ENCODE results near the gene WNT11. TPM values are rescaled to one million over a fixed set of nuclear protein-coding genes. Genes with fewer than 3 reads are reported as not detected.
A peak's percentile ranks its signal among the peaks of the same experiment; 100 is the strongest.

WNT11 gene
- total RNA-seq, 1 donor from 2014 or later: 0.26 TPM

- H3K27me3 Mint-ChIP-seq (ENCODE audit: insufficient read depth, low read depth): peaks cover 12% of the 10 kb centered on the region
Measured at GRCh38 chr11:76243957-76244285, 37.6 kb upstream of the WNT11 start.

DNA sequence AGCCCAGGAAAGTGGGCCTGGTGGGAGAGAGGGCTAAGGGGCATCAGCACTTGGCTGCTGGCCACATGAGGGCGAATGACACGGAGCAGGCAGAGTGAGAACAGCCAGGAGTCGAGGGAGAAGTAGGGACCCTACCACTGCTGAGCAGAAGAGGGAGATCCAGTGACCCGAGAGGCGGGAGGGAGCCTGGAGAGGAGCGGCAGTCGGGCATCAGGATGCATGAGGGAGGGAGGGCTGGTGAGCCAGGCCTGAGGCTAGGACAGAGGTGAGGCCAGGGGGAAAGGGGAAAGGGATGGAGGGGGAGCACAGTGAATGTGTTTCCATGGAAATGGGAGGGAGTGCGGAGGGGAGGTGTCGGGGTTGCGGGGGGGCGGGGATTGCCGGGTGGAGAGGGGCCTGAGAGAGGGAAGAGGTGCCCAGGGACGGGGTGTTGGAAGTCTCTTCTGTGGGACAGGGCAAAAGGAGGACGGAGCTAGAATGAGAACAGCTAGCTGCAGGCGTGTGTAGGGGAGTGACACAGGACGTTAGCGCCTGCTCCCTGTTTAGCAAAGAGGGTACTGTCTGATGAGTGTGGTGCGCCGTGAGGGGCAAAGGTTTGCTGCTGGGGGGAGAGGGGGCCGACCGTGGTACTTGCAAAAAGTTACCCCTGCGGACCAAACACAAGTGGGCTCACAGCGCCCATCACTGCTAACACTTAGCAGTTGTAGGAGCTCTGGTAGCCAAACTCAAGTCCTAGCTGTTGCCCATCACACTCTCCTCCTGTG lies 37.1 kb upstream of the WNT11 start:
- no peak overlapping the region for H3K4me3 Mint-ChIP-seq

More at GRCh38 chr11:76243957-76244285, 37.6 kb upstream of the WNT11 start:
- Mint-ChIP-seq H3K4me3 (no peak overlapping the region), H3K9me3 (no peaks in the 10 kb centered on the region), H3K27ac (peak overlapping the region; percentile 85), H3K36me3 (no peaks in the 10 kb centered on the region), H3K4me1 (peaks cover 11% of the 10 kb centered on the region)
- H3K4me2 ChIP-seq: peak overlapping the region; percentile 61
- H4K20me1 ChIP-seq (ENCODE audit: low read depth): no peaks in the 10 kb centered on the region
- no peaks in the 10 kb centered on the region for H3K36me3 ChIP-seq
- H2AFZ ChIP-seq (replicated peaks): no peak overlapping the region
- H3K27me3 ChIP-seq: peaks cover 19% of the 10 kb centered on the region
- peaks cover 5% of the 10 kb centered on the region for H3K4me1 ChIP-seq
- no peak overlapping the region for H3K4me3 ChIP-seq
- no peaks in the 10 kb centered on the region for H3K79me2 ChIP-seq (ENCODE audit: low read depth)
- H3F3A ChIP-seq (ENCODE audit: low read depth): no peaks in the 10 kb centered on the region
- DNase-seq (ENCODE audit: low spot score): no peak
- no peak overlapping the region for H3K27ac ChIP-seq
- no peak for TF ChIP-seq EZH2 (IDR thresholded peaks at IDR 0.05)
- TF ChIP-seq EZH2phosphoT487 (IDR thresholded peaks at IDR 0.05): no peak
- TF ChIP-seq CTCF (IDR thresholded peaks at IDR 0.05): no peak
- no peak overlapping the region for H3K9ac ChIP-seq
- no peaks in the 10 kb centered on the region for H3K9me3 ChIP-seq (ENCODE audit: low read depth)

DNA sequence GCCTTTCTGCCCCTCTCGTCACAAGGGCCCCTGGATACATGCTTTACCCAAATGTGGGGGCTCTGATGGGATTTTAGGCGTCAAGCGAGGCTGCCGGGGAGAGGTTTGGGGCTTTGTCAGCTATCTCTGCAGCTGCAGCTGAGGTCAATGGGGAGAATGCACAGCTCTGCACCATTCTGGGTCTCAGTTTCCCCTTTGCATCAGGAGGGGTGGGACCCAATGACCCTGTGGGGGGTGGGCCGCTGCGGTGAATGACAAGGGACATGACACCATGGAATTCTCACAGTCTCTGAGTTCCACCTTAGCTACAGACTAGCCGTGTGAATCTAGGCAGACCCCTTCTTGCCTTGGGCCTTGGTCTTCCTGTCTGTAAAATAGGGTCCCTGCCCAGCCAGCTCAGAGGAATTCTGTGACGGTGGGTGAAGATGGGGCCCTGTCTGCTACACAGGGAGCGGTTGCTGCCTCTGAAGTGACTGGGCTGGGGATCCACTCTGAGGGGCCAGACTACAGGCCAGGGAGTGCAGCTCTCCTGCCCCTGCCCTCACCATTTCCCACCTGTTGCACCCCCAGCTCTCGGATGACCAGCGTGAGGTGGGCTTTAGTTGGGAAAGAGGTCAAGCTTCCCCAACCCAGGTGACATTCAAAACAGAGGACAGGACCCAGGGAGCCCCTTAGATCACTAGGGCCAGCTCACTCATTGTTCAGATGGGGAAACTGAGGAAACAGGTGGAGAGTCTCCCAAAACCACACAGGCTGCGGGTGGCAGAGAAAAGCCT lies 35.9 kb upstream of the WNT11 start:
- no peaks in the 10 kb centered on the region for H3K36me3 ChIP-seq
- Mint-ChIP-seq H3K27me3 (ENCODE audit: insufficient read depth, low read depth) (peaks cover 19% of the 10 kb centered on the region), H3K27ac (no peak overlapping the region), H3K4me3 (no peak overlapping the region), H3K36me3 (no peaks in the 10 kb centered on the region), H3K4me1 (peaks cover 13% of the 10 kb centered on the region), H3K9me3 (no peaks in the 10 kb centered on the region)
- no peak for DNase-seq (ENCODE audit: low spot score)
- H4K20me1 ChIP-seq (ENCODE audit: low read depth): no peaks in the 10 kb centered on the region
- H3K27ac ChIP-seq: no peak overlapping the region
- no peaks in the 10 kb centered on the region for H3F3A ChIP-seq (ENCODE audit: low read depth)
- H3K79me2 ChIP-seq (ENCODE audit: low read depth): no peaks in the 10 kb centered on the region
- H3K4me3 ChIP-seq: no peak overlapping the region
- no peaks in the 10 kb centered on the region for H3K9me3 ChIP-seq (ENCODE audit: low read depth)
- H2AFZ ChIP-seq (replicated peaks): no peak overlapping the region
- TF ChIP-seq EZH2 (IDR thresholded peaks at IDR 0.05): no peak
- TF ChIP-seq CTCF (IDR thresholded peaks at IDR 0.05): no peak
- no peak for TF ChIP-seq EZH2phosphoT487 (IDR thresholded peaks at IDR 0.05)
- peaks cover 5% of the 10 kb centered on the region for H3K4me1 ChIP-seq
- no peak overlapping the region for H3K4me2 ChIP-seq
- peaks cover 19% of the 10 kb centered on the region for H3K27me3 ChIP-seq
- H3K9ac ChIP-seq: no peak overlapping the region

More for the DNA sequence above, 37.1 kb upstream of the WNT11 start:
- Histone ChIP-seq H4K20me1 (ENCODE audit: low read depth) (no peaks in the 10 kb centered on the region), H3K27ac (no peak overlapping the region), H3F3A (ENCODE audit: low read depth) (no peaks in the 10 kb centered on the region), H3K4me2 (peak overlapping the region; percentile 61), H3K9me3 (ENCODE audit: low read depth) (no peaks in the 10 kb centered on the region), H3K9ac (no peak overlapping the region), H3K27me3 (peaks cover 19% of the 10 kb centered on the region), H3K4me1 (peaks cover 5% of the 10 kb centered on the region), H3K4me3 (no peak overlapping the region), H2AFZ (replicated peaks) (peak overlapping the region; percentile 57), H3K79me2 (ENCODE audit: low read depth) (no peaks in the 10 kb centered on the region), H3K36me3 (no peaks in the 10 kb centered on the region)
- Mint-ChIP-seq H3K36me3 (no peaks in the 10 kb centered on the region), H3K4me1 (peaks cover 11% of the 10 kb centered on the region), H3K27ac (peak overlapping the region; percentile 85), H3K9me3 (no peaks in the 10 kb centered on the region), H3K27me3 (ENCODE audit: insufficient read depth, low read depth) (peaks cover 13% of the 10 kb centered on the region)
- TF ChIP-seq CTCF (IDR thresholded peaks at IDR 0.05) (no peak), EZH2 (IDR thresholded peaks at IDR 0.05) (no peak), EZH2phosphoT487 (IDR thresholded peaks at IDR 0.05) (no peak)
- DNase-seq (ENCODE audit: low spot score): peak; percentile 70
